Measurements from ENCODE around the gene FCHO2. TPM values are rescaled to one million over a fixed set of nuclear protein-coding genes. Genes with fewer than 3 reads are reported as not detected.
A peak's percentile ranks its signal among the peaks of the same experiment; 100 is the strongest.

Gene FCHO2
- total RNA-seq, 4 donors from 2014 or later, result 38.7 to 57.0 (median 46.5) TPM

DNA sequence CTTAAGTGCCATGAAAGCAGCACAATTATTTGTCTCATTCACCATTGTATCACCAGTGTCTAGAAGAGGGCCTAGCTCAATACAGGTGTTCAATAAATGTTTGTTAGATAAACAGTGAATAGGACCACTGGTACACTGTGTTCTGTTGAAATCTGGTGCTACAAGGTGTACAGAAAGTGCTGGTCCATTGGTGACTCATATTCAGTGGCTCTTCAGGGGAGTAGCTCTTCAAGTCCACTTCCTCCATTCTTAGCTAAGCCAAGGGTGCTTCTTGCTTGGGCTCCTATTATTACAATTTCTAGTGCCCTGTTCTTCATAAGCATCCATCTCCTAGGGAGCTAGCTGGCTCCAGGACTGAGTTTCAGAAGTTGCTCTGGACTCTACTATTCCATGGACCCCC, 6.4 kb upstream of the FCHO2 start:
- H3K27ac ChIP-seq, result peak overlapping the region in 2 of 3 donors; percentile 59 to 63
- no peaks in the 10 kb centered on the region for H3K36me3 ChIP-seq
- H3K9me3 ChIP-seq, result no peaks in the 10 kb centered on the region
- DNase-seq, result peak; percentile 26 to 45
- no peaks in the 10 kb centered on the region for H3K27me3 ChIP-seq
- TF ChIP-seq CTCF (IDR thresholded peaks at IDR 0.05), result no peak
- TF ChIP-seq POLR2A (IDR thresholded peaks at IDR 0.05), result no peak
- peaks cover 41 to 74% of the 10 kb centered on the region in 2 donors for H3K4me1 ChIP-seq
- no peak overlapping the region for H3K4me3 ChIP-seq (replicated peaks in 1 of 3)
- intact Hi-C loops (cut with DNase I), result no loop called here

- H3K27ac ChIP-seq, result peak overlapping the region; percentile 91 to 99 (median 96)
Measured at GRCh38 chr5:72951671-72952468, 4.0 kb upstream of the FCHO2 start.

GRCh38 chr5:72954389-72954788, 1.5 kb upstream of the FCHO2 start:
- TF ChIP-seq CTCF (IDR thresholded peaks at IDR 0.05) (no peak), POLR2A (IDR thresholded peaks at IDR 0.05) (no peak)
- H3K4me1 ChIP-seq, result peaks cover 44 to 72% of the 10 kb centered on the region in 2 donors
- H3K27ac ChIP-seq, result peak overlapping the region; percentile 91 to 99 (median 96)
- WGBS, 2 donors, result 73 to 81% methylated on average over 7 of the region's 7 CpGs
- no peaks in the 10 kb centered on the region for H3K27me3 ChIP-seq
- H3K36me3 ChIP-seq, result no peaks in the 10 kb centered on the region
- DNase-seq, result no peak
- intact Hi-C loops (cut with DNase I), result no loop called here
- no peak overlapping the region for H3K4me3 ChIP-seq (replicated peaks in 1 of 3)
- H3K9me3 ChIP-seq, result no peaks in the 10 kb centered on the region

More at GRCh38 chr5:72951671-72952468, 4.0 kb upstream of the FCHO2 start:
- peaks cover 46 to 80% of the 10 kb centered on the region in 2 donors for H3K4me1 ChIP-seq
- H3K9me3 ChIP-seq, result no peaks in the 10 kb centered on the region
- intact Hi-C loops (cut with DNase I), result no loop called here
- H3K4me3 ChIP-seq (replicated peaks in 1 of 3), result no peak overlapping the region
- TF ChIP-seq CTCF (IDR thresholded peaks at IDR 0.05) (no peak), POLR2A (IDR thresholded peaks at IDR 0.05) (peak in 1 of 2 donors; percentile 10)
- WGBS, 2 donors, result 55 to 60% methylated on average over 7 of the region's 7 CpGs
- peak; percentile 69 to 70 for DNase-seq
- no peaks in the 10 kb centered on the region for H3K36me3 ChIP-seq
- no peaks in the 10 kb centered on the region for H3K27me3 ChIP-seq

- H3K27me3 ChIP-seq, result no peaks in the 10 kb centered on the region
- TF ChIP-seq POLR2A (IDR thresholded peaks at IDR 0.05) (peak in 1 of 2 donors; percentile 75), CTCF (IDR thresholded peaks at IDR 0.05) (no peak)
- H3K36me3 ChIP-seq, result no peaks in the 10 kb centered on the region
- no peak for DNase-seq
- H3K4me1 ChIP-seq, result peaks cover 47 to 64% of the 10 kb centered on the region in 2 donors
- H3K27ac ChIP-seq, result peak overlapping the region; percentile 91 to 99 (median 96)
- no peaks in the 10 kb centered on the region for H3K9me3 ChIP-seq
- peak overlapping the region in 1 of 3 donors; percentile 92 for H3K4me3 ChIP-seq (replicated peaks in 1 of 3)
- WGBS, 2 donors, result 2 to 3% methylated on average over 28 to 30 of the region's 33 CpGs
- intact Hi-C loops (cut with DNase I), result no loop called here
Measured at GRCh38 chr5:72955143-72955767, 586 bp upstream of the FCHO2 start.

Data from thyroid gland (tissue), 4 donors.